IMR-90 (cell line): ENCODE results near the gene ARHGAP24. TPM values are rescaled to one million over a fixed set of nuclear protein-coding genes. Genes with fewer than 3 reads are reported as not detected.

ENCODE experiments used
- ATAC-seq: fragments of 200-7000 bp; cut with Tn5 transposase; 2 replicates; pipeline ENCODE4 v1.9.1; 2020; ENCODE audit warnings: low read depth, mild to moderate bottlenecking, moderate library complexity
- BruUV-seq: library from RNA; stranded (reverse); fragments of 400-500 nt; replicated peaks from 2 replicates; lab custom pipeline; 2021; lab: Mats Ljungman, UMichigan
- CTCF ChIA-PET: fragments of 300-600 bp; formaldehyde crosslinking; extraction: SDS; loops from one replicate; lab custom pipeline; 2021; ENCODE audit warnings: antibody characterized with exemption; lab: Yijun Ruan, JAX
- POLR2A ChIA-PET: fragments of 300-600 bp; sonication (Branson Sonifier 250); formaldehyde crosslinking; loops from one replicate; lab custom pipeline; 2022; ENCODE audit warnings: antibody characterized with exemption; ENCODE audit not compliant: unreplicated experiment; lab: Charles Lee
- DNase-seq: peaks from one replicate; pipeline ENCODE4 v3.0.0; 2013
- H2AFZ ChIP-seq: replicated peaks from 2 replicates; pipeline ENCODE3; 2013; ENCODE audit warnings: low read length, mild to moderate bottlenecking; ENCODE audit not compliant: poor library complexity
- H2AK5ac ChIP-seq: 2 replicates; pipeline ENCODE4 v1.6.1; 2013; ENCODE audit warnings: low read depth, low read length, inconsistent platforms
- H2AK9ac ChIP-seq: replicated peaks from 2 replicates; pipeline ENCODE3; 2013; ENCODE audit warnings: mild to moderate bottlenecking, low read depth, low read length, moderate library complexity; ENCODE audit not compliant: poor library complexity
- H2BK120ac ChIP-seq: 2 replicates; pipeline ENCODE4 v1.6.1; 2013; ENCODE audit warnings: low read depth, low read length, inconsistent platforms
- H2BK15ac ChIP-seq: 3 replicates; pipeline ENCODE4 v1.6.1; 2013; ENCODE audit warnings: low read depth, low read length, inconsistent platforms
- H2BK20ac ChIP-seq: 2 replicates; pipeline ENCODE4 v1.6.1; 2013; ENCODE audit warnings: low read depth, mild to moderate bottlenecking, inconsistent platforms, low read length, moderate library complexity
- H2BK5ac ChIP-seq: 2 replicates; pipeline ENCODE4 v1.6.1; 2013; ENCODE audit warnings: mild to moderate bottlenecking, low read depth, low read length, inconsistent platforms; ENCODE audit not compliant: poor library complexity, severe bottlenecking
- H3K14ac ChIP-seq: replicated peaks from 2 replicates; pipeline ENCODE4 v1.6.1; 2013; ENCODE audit warnings: low read depth, low read length, inconsistent platforms
- H3K18ac ChIP-seq: 2 replicates; pipeline ENCODE4 v1.6.1; 2013; ENCODE audit warnings: low read depth, low read length, control low read depth
- H3K23ac ChIP-seq: 2 replicates; pipeline ENCODE4 v1.6.1; 2013; ENCODE audit warnings: low read depth, low read length, inconsistent platforms
- H3K27ac ChIP-seq: 2 replicates; pipeline ENCODE4 v1.5.1; 2013; ENCODE audit warnings: mild to moderate bottlenecking, control low read depth, low read length; ENCODE audit not compliant: insufficient read depth
- H3K27me3 ChIP-seq: 2 replicates; pipeline ENCODE4 v1.6.1; 2013; ENCODE audit warnings: low read length; ENCODE audit not compliant: control insufficient read depth, insufficient read depth
- H3K36me3 ChIP-seq: 2 replicates; pipeline ENCODE4 v1.6.1; 2013; ENCODE audit warnings: low read length, mixed read lengths; ENCODE audit not compliant: control insufficient read depth, insufficient read depth
- H3K4ac ChIP-seq: 2 replicates; pipeline ENCODE4 v1.6.1; 2013; ENCODE audit warnings: low read depth, low read length, inconsistent platforms
- H3K4me1 ChIP-seq: 2 replicates; pipeline ENCODE4 v1.6.1; 2013; ENCODE audit warnings: low read length, mixed read lengths; ENCODE audit not compliant: control insufficient read depth, insufficient read depth
- H3K4me2 ChIP-seq: 2 replicates; pipeline ENCODE4 v1.6.1; 2013; ENCODE audit warnings: low read depth, mild to moderate bottlenecking, control low read depth, low read length, moderate library complexity
- H3K4me3 ChIP-seq: 2 replicates; pipeline ENCODE4 v1.5.1; 2013; ENCODE audit warnings: low read depth, mild to moderate bottlenecking, control low read depth, low read length, moderate library complexity; ENCODE audit not compliant: insufficient read depth
- H3K56ac ChIP-seq: 2 replicates; pipeline ENCODE4 v1.6.1; 2013; ENCODE audit warnings: low read length, inconsistent platforms; ENCODE audit not compliant: insufficient read depth; ENCODE audit errors: extremely low read depth
- H3K79me1 ChIP-seq, 2 experiments: 2 replicates each; pipeline ENCODE4 v1.6.1; 2013; ENCODE audit warnings: low read length in 2 of 2, inconsistent platforms in 1 of 2, low read depth in 1 of 2
- H3K9ac ChIP-seq: 2 replicates; pipeline ENCODE4 v1.6.1; 2013; ENCODE audit warnings: low read depth, low read length, control low read depth
- H3K9me1 ChIP-seq: 2 replicates; pipeline ENCODE4 v1.6.1; 2013; ENCODE audit warnings: low read length, inconsistent platforms; ENCODE audit not compliant: insufficient read depth
- H3K9me3 ChIP-seq: 2 replicates; pipeline ENCODE4 v1.6.1; 2013; ENCODE audit warnings: low read length; ENCODE audit not compliant: control insufficient read depth, insufficient read depth
- H4K20me1 ChIP-seq: 2 replicates; pipeline ENCODE4 v1.6.1; 2013; ENCODE audit warnings: low read length, inconsistent platforms; ENCODE audit not compliant: insufficient read depth
- H4K5ac ChIP-seq: 2 replicates; pipeline ENCODE4 v1.6.1; 2013; ENCODE audit warnings: mild to moderate bottlenecking, low read depth, low read length, control low read depth
- H4K8ac ChIP-seq, 2 experiments: 2 replicates each; pipeline ENCODE4 v1.6.1; 2013; ENCODE audit warnings: low read depth in 2 of 2, low read length in 2 of 2, control low read depth in 1 of 2, inconsistent platforms in 1 of 2
- H4K91ac ChIP-seq: 2 replicates; pipeline ENCODE4 v1.6.1; 2013; ENCODE audit warnings: low read depth, low read length, inconsistent platforms; ENCODE audit not compliant: insufficient read depth
- CEBPB ChIP-seq: IDR thresholded peaks from 2 replicates; pipeline ENCODE4 v1.6.1; 2012; ENCODE audit warnings: low read depth, low read length, improper control_type of control experiment
- ELK1 ChIP-seq: fragments of 150-350 bp; IDR thresholded peaks from 2 replicates; pipeline ENCODE4 v1.6.1; 2016; ENCODE audit warnings: low read depth, mild to moderate bottlenecking, low read length, moderate library complexity, borderline replicate concordance
- MAFK ChIP-seq: IDR thresholded peaks from 2 replicates; pipeline ENCODE4 v1.6.1; 2012; ENCODE audit warnings: low read depth, low read length, improper control_type of control experiment
- MAZ ChIP-seq: IDR thresholded peaks from 2 replicates; pipeline ENCODE4 v1.6.1; 2012; ENCODE audit warnings: low read depth, mild to moderate bottlenecking, low read length, improper control_type of control experiment, moderate library complexity, borderline replicate concordance
- MXI1 ChIP-seq: IDR thresholded peaks from 2 replicates; pipeline ENCODE4 v1.6.1; 2012; ENCODE audit warnings: low read depth, mild to moderate bottlenecking, low read length, moderate library complexity, borderline replicate concordance
- NFE2L2 ChIP-seq: fragments of 150-350 bp; IDR thresholded peaks from 2 replicates; pipeline ENCODE4 v1.6.1; 2016; ENCODE audit warnings: low read depth, mild to moderate bottlenecking, low read length
- RCOR1 ChIP-seq: IDR thresholded peaks from 2 replicates; pipeline ENCODE4 v1.6.1; 2012; ENCODE audit warnings: mild to moderate bottlenecking, low read length, improper control_type of control experiment; ENCODE audit not compliant: insufficient replicate concordance
- RFX5 ChIP-seq: IDR thresholded peaks from 2 replicates; pipeline ENCODE4 v1.8.0; 2012; ENCODE audit warnings: low read depth, mild to moderate bottlenecking, low read length, moderate library complexity
- SMC3 ChIP-seq: fragments of 150-350 bp; IDR thresholded peaks from 2 replicates; pipeline ENCODE4 v1.6.1; 2016; ENCODE audit warnings: low read depth, mild to moderate bottlenecking, antibody characterized with exemption, low read length, moderate library complexity
- WGBS, 2 experiments: methylation state at CpG; one replicate each; pipeline versions ENCODE4 v1.1.5 to v1.1.7; 2013; ENCODE audit warnings: missing lambda C conversion rate in 2 of 2; ENCODE audit not compliant: insufficient read length in 1 of 2; ENCODE audit errors: extremely low coverage in 2 of 2; 5-methylcytosine and 5-hydroxymethylcytosine counted together
- dilution Hi-C: fragments of 300-500 bp; cut with HindIII; formaldehyde crosslinking; loops from one replicate; pipeline ENCODE4 v1.14.3; 2018; ENCODE audit warnings: low sequenced_read_pairs; ENCODE audit not compliant: unreplicated experiment
- in situ Hi-C: fragments of 300-500 bp; cut with MboI; formaldehyde crosslinking; loops from 3 replicates; pipeline ENCODE4 v1.14.3; 2019; ENCODE audit warnings: low sequenced_read_pairs, inconsistent platforms, mixed read lengths
- intact Hi-C: fragments of 100-400 bp; cut with micrococcal nuclease; formaldehyde crosslinking; loops from 2 replicates; pipeline ENCODE4 v1.10.0; 2022
- polyA plus RNA-seq, 3 experiments: library from polyadenylated mRNA; depleted of rRNA; stranded (reverse); fragments of >200 nt; gene quantifications; 2 replicates each; pipeline ENCODE4 v1.2.3, GENCODE V29; 2012; ENCODE audit warnings: low replicate concordance in 1 of 3
- total RNA-seq: library from RNA; depleted of rRNA; stranded (reverse); fragments of >200 nt; gene quantifications from 2 replicates; pipeline ENCODE4 v1.2.3, GENCODE V29; 2012
- TF ChIP-seq, protein P1 (sequence below): fragments of 150-350 bp; IDR thresholded peaks from 2 replicates; pipeline ENCODE4 v1.6.1; 2017; ENCODE audit warnings: mild to moderate bottlenecking, antibody characterized with exemption, low read length, low read depth

The ARHGAP24 gene
- total and polyA plus RNA-seq, 2 of the 4 experiments (the other 2 are of a cell fraction), result 11.9 to 24.0 TPM

- WGBS, 2 experiments, result no CpG with 5 or more reads among the region's 2 CpGs
- H2AFZ ChIP-seq, result no peak overlapping the region
- H2AK9ac ChIP-seq, result no peak overlapping the region
- no peaks in the 10 kb centered on the region for H3K27me3 ChIP-seq
- H3K9me3 ChIP-seq, result no peaks in the 10 kb centered on the region
- H4K5ac ChIP-seq, result no peak overlapping the region
- H3K14ac ChIP-seq, result no peak overlapping the region
- H3K36me3 ChIP-seq, result no peaks in the 10 kb centered on the region
- no peaks in the 10 kb centered on the region for H4K20me1 ChIP-seq
- H3K4me1 ChIP-seq, result no peaks in the 10 kb centered on the region
- no peak overlapping the region for H3K56ac ChIP-seq
- H3K4ac ChIP-seq, result no peak overlapping the region
- ATAC-seq (no peak), DNase-seq (no peak)
- no peak overlapping the region for H4K8ac ChIP-seq
- dilution Hi-C loops (no loop called here), intact Hi-C loops (no loop called here), in situ Hi-C loops (no loop called here)
- CTCF ChIA-PET, result no interaction called here
- no peak overlapping the region for H3K18ac ChIP-seq
- H3K9ac ChIP-seq, result no peak overlapping the region
- no peak overlapping the region for H2AK5ac ChIP-seq
- H3K9me1 ChIP-seq, result no peaks in the 10 kb centered on the region
- no peaks in the 10 kb centered on the region for H3K79me1 ChIP-seq
- no peak overlapping the region for H2BK120ac ChIP-seq
- H3K4me3 ChIP-seq, result no peak overlapping the region
- POLR2A ChIA-PET, result no interaction called here
- no peak overlapping the region for H3K4me2 ChIP-seq
- TF ChIP-seq SMC3 (no peak), RFX5 (no peak), RCOR1 (no peak), NFE2L2 (no peak), CEBPB (no peak), MAFK (no peak), MXI1 (no peak), ELK1 (no peak), MAZ (no peak)
- TF ChIP-seq, protein P1, sequence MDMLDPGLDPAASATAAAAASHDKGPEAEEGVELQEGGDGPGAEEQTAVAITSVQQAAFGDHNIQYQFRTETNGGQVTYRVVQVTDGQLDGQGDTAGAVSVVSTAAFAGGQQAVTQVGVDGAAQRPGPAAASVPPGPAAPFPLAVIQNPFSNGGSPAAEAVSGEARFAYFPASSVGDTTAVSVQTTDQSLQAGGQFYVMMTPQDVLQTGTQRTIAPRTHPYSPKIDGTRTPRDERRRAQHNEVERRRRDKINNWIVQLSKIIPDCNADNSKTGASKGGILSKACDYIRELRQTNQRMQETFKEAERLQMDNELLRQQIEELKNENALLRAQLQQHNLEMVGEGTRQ, result no peak
- H3K23ac ChIP-seq, result no peak overlapping the region
- H3K27ac ChIP-seq, result no peak overlapping the region
- no peak overlapping the region for H4K91ac ChIP-seq
- BruUV-seq, result no TSS peak
- no peak overlapping the region for H2BK20ac ChIP-seq
- H2BK5ac ChIP-seq, result no peak overlapping the region
- H2BK15ac ChIP-seq, result no peak overlapping the region
These were observed 162.8 kb downstream of the ARHGAP24 start for GRCh38 chr4:85637778-85638177.
